HG03575 (cell line): ENCODE results near the gene PODXL.

Experiments used
- ATAC-seq: cut with Tn5 transposase; IDR thresholded peaks from one replicate; pipeline ENCODE4 v1.9.1; 2021; ENCODE audit not compliant: unreplicated experiment, insufficient number of reproducible peaks, low FRiP score; ENCODE audit errors: extremely low read depth

Gene PODXL

DNA sequence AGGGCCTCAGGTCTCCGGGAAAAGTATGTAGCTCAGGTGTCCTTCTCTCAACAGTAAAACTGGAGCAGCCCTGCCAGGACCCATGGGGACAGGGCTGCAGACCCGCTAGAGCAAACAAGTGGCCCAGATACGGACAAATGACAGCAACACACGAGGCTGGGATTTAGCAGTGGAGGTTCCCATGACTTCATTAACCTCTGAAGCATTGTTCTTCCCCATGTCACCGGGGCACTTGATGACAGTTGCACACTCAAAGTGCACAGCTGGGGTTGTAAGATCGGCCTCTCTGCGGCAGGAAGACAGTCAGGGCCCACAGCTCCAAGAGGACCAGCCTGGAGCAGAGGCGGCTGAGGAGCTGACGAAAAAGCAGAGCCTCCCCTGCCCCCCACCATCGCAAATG, 12.5 kb upstream of the PODXL start:
- no peak for ATAC-seq

- no peak for ATAC-seq
Observed at GRCh38 chr7:131568510-131568909, 12.1 kb upstream of the PODXL start.

GRCh38 chr7:131564640-131565039, 8.2 kb upstream of the PODXL start:
- no peak for ATAC-seq

- ATAC-seq = no peak
Observed at GRCh38 chr7:131563918-131564317, 7.5 kb upstream of the PODXL start.

GRCh38 chr7:131562941-131563340, 6.5 kb upstream of the PODXL start:
- ATAC-seq = no peak

- ATAC-seq = no peak
Observed at GRCh38 chr7:131560061-131560460, 3.6 kb upstream of the PODXL start.

GRCh38 chr7:131557652-131558385, 1.4 kb upstream of the PODXL start:
- ATAC-seq = no peak

DNA sequence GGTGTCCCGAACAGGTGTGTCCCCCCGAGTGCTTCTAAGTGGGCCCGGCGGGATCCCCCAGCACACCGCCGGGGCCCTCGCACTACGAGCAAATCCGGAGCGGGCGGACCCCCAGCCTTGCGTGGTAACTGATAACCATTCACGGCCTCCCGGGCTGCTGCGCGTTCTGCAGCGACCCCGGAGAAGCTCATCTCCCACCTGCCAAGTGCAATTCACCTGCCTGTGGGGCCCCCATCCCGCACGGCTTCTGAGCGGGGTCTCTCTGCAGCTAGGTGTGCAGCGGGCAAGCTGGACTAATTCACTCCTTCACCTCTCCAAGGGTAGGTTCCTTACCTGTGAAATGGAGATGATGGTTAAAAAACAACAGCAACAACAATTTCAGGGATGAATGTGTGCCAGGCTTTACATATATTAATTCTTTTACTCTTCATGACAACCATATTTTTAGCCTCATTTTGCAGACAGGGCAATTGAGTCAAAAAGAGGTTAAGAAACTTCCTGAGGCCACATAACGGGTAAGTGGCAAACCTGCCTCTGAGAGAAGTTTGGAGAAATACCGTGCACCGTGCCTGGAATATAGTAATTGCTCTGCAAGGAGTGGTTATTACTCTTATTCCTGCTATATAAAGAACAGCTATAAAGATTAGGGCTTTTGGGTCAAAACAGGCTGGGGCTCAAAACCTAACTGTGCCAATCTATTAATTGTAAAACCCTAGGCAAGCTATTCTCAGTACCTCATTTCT, 652 bp upstream of the PODXL start:
- ATAC-seq = no peak

DNA sequence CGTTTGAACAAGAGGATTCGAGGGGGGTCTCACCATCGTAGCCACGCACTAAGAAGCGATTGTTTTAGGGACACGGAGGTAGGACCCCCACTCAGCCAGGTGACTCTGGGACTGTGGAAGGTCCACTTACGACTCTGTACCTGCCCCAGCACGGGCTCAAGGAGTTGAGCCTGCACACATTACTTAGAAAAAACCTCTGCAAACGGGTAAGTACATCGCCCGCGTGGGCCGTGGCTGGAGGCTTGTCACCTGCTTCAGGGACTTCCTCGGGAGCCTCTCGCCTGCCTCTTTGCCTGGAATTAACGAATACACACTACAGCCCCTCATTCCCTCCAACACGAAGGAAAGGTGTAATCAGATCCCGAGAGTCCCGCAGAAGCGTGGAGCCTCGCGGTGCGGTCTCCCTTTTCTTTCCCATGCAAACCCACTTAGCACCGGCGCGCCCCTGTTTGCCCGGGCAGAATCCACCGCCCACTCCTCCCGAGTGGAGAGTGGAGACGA, 826 bp downstream of the PODXL start:
- ATAC-seq = no peak

- ATAC-seq = no peak
Observed at GRCh38 chr7:131554880-131555516, 1.4 kb downstream of the PODXL start.

DNA sequence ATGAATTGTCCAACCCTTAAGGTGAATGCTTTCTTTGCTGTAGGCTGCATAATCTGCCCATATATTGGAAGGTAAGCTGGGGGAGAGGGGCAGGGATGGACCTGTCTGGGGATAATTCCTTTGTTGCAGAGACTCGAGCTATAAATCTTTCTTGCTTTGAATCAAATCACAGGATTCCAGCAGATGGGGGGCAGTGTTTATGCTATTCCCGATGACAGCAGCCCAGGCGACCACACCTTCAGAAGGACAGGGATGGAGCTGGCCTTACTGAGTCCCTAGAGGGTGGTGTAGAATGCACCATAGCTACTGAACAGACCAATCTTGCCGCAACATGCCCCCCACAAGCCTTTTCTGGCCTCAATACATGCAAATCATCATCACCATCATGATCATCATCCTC, 2.5 kb downstream of the PODXL start:
- ATAC-seq = no peak

GRCh38 chr7:131552053-131552452, 4.4 kb downstream of the PODXL start:
- no peak for ATAC-seq

DNA sequence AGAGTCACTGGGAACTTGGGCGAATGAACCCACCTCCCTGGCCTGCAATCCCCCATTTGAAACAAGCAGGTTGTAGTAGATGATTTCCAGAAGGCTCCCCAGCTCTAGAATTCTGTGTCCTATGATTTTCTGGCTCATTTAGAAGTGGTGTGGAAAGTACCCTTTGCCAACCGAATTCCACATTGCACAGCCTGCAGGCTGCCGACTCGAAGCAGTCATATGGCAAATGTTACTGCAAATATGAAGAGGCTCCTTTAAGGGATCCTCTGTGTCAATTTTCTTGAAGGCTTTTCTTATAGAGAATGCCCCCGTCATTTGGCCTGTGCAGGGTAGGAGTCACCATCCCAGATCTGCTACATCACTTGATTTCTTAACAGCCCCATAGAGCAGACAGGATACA, 5.6 kb downstream of the PODXL start:
- no peak for ATAC-seq

- ATAC-seq = no peak
Observed at GRCh38 chr7:131548371-131548770, 8.1 kb downstream of the PODXL start.

GRCh38 chr7:131547589-131547988, 8.8 kb downstream of the PODXL start:
- ATAC-seq = no peak

DNA sequence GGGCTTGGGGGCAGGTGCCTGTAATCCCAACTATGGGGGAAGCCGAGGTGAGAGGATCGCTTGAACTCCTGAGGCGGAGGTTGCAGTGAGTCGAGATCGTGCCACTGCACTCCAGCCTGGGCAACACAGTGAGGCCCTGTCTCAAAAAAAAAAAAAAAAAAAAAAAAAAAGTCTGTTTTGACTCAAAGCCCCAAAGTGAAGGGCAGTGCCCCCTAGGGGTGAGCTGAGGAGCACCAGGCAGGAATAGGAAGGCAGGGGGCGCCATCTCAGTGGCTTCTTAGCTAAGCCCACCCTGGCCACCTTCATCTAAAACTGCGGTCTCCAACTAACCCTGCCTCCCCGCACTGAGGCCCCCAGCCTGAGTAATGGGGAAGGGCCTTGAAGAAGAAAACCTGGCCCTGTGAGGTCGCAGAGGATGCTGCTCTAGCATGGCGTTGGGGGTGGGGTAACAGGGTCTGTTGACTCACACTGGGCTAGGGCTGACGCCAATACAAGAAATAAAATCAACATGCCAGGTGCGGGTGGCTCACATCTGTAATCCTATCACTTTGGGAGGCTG, 9.8 kb downstream of the PODXL start:
- ATAC-seq = no peak

DNA sequence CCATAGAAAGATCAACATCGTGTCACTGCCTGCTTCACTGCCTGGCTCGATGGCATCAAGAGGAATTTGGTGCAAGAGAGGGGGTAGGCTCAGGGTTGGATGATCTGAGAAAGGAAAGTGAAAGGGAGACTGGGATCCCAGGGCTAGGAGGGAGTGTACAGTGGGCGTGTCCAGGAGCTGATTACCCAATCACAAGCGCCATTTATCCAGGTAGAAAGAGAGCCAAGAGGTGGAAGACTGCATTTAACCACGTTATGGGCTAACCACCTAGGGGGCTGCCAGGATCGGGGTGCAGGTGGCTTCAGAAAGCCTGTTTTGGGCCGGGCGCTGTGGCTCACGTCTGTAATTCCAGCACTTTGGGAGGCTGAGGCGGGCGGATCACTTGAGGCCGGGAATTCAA, 10.3 kb downstream of the PODXL start:
- no peak for ATAC-seq

- no peak for ATAC-seq
Observed at GRCh38 chr7:131544449-131545301, 11.8 kb downstream of the PODXL start.

GRCh38 chr7:131544021-131544420, 12.4 kb downstream of the PODXL start:
- no peak for ATAC-seq
